ENCODE results near the gene TAF9. TPM values are rescaled to one million over a fixed set of nuclear protein-coding genes. Genes with fewer than 3 reads are reported as not detected.
A peak's percentile ranks its signal among the peaks of the same experiment; 100 is the strongest.
"Not testable (repeated sequence)": the region's sequence is repeated elsewhere in the genome, so short reads cannot be mapped to it uniquely, and the experiment has no call there.

Gene TAF9
- total RNA-seq, 1 experiment from 2014 or later = 142 TPM

DNA sequence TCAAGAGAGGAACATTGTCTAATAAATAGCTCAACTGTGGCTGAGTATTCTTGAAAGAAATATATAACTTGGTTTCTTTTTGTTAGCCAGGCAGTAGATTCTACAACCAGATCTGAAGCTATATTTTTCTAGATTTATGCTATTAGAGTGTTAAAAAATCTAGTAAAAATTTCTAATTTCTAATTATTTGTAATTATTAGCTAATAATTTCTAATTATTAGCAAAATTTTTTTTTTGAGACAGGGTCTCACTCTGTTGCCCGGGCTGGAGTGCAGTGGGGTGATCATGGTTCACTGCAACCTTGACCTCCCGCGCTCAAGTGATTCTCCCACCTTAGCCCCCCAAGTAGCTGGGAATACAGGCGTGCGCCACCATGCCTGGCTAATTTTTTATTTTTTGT is 3.1 kb upstream of the TAF9 start:
- Histone ChIP-seq H3K9me3 (ENCODE audit: control insufficient read depth, insufficient read depth, low read depth, low read length) (no peaks in the 10 kb centered on the region), H3K27me3 (ENCODE audit: control insufficient read depth, insufficient read depth, low read length) (no peaks in the 10 kb centered on the region), H3K4me3 (ENCODE audit: low read depth in 2 of 2, low read length in 2 of 2) (peak overlapping the region in 1 of 2 experiments; percentile 70; a peak in 2 of 4 replicates), H3K36me3 (ENCODE audit: control insufficient read depth, insufficient read depth, low read length) (peaks cover 22% of the 10 kb centered on the region), H3K4me1 (ENCODE audit: control insufficient read depth, insufficient read depth, low read length) (peaks cover 15% of the 10 kb centered on the region; the same call in 1 of the 2 replicates), H3K27ac (ENCODE audit: low read length) (peak overlapping the region; percentile 98)
- no TSS peak for BruUV-seq (replicated peaks)
- DNase-seq (ENCODE audit: low read depth, low spot score) = no peak
- ChIA-PET POLR2A (interaction anchor here (0.6 to 1.1 kb wide), 2 partner anchors 21 to 94 kb away, joined by 7 to 8 read pairs; no protein-coding TSS in a partner anchor), CTCF (interaction anchor here (0.6 kb wide), 1 partner anchor 35 kb away, joined by 3 read pairs; no protein-coding TSS in a partner anchor)
- TF ChIP-seq POLR2AphosphoS5 (IDR thresholded peaks at IDR 0.05; ENCODE audit: low read depth, low read length) = no peak
- TF ChIP-seq SIN3A (IDR thresholded peaks at IDR 0.05; ENCODE audit: borderline replicate concordance, insufficient read depth, low read depth, low read length) = no peak
- no peak for TF ChIP-seq TCF7L2 (IDR thresholded peaks at IDR 0.05; ENCODE audit: low read depth, low read length)
- TF ChIP-seq, protein P1, sequence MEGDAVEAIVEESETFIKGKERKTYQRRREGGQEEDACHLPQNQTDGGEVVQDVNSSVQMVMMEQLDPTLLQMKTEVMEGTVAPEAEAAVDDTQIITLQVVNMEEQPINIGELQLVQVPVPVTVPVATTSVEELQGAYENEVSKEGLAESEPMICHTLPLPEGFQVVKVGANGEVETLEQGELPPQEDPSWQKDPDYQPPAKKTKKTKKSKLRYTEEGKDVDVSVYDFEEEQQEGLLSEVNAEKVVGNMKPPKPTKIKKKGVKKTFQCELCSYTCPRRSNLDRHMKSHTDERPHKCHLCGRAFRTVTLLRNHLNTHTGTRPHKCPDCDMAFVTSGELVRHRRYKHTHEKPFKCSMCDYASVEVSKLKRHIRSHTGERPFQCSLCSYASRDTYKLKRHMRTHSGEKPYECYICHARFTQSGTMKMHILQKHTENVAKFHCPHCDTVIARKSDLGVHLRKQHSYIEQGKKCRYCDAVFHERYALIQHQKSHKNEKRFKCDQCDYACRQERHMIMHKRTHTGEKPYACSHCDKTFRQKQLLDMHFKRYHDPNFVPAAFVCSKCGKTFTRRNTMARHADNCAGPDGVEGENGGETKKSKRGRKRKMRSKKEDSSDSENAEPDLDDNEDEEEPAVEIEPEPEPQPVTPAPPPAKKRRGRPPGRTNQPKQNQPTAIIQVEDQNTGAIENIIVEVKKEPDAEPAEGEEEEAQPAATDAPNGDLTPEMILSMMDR (IDR thresholded peaks at IDR 0.05) = no peak
- TF ChIP-seq REST (IDR thresholded peaks at IDR 0.05; ENCODE audit: insufficient read depth in 1 of 2, low read depth in 2 of 2, low read length in 1 of 2) = no peak
- intact Hi-C loops (cut with micrococcal nuclease; ENCODE audit: unreplicated experiment) (no loop called here), in situ Hi-C loops (cut with HindIII; ENCODE audit: low pct_unique_long_range_greater_than_20kb, low sequenced_read_pairs) (no loop called here)
- no peak for ATAC-seq

DNA sequence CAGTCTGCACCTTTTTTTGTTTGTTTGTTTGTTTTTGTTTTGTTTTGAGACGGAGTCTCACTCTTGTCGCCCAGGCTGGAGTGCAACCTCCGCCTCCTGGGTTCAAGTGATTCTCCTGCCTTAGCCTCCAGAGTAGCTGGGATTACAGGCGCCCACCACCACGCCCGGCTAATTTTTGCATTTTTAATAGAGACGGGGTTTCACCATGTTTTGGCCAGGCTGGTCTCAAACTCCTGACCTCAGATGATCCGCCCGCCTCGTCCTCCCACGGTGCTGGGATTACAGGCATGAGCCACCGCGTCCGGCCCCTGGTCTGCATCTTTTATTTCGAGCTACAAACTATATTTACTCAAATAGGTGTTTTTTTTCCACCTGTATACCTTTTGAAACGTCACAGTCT is 1.0 kb upstream of the TAF9 start:
- H3K4me1 ChIP-seq (ENCODE audit: control insufficient read depth, insufficient read depth, low read length) = peaks cover 23% of the 10 kb centered on the region; the same call in 1 of the 2 replicates
- intact Hi-C loops (cut with micrococcal nuclease; ENCODE audit: unreplicated experiment); H3K27me3 ChIP-seq (ENCODE audit: control insufficient read depth, insufficient read depth, low read length); H3K9me3 ChIP-seq (ENCODE audit: control insufficient read depth, insufficient read depth, low read depth, low read length); CTCF ChIA-PET; DNase-seq (ENCODE audit: low read depth, low spot score); in situ Hi-C loops (cut with HindIII; ENCODE audit: low pct_unique_long_range_greater_than_20kb, low sequenced_read_pairs); ATAC-seq: not testable (repeated sequence)
- H3K36me3 ChIP-seq (ENCODE audit: control insufficient read depth, insufficient read depth, low read length) = peaks cover 19% of the 10 kb centered on the region
- TSS peak; percentile 79 for BruUV-seq (replicated peaks)
- H3K27ac ChIP-seq (ENCODE audit: low read length) = peak overlapping the region; percentile 98
- POLR2A ChIA-PET = interaction anchor here (1.0 kb wide), 1 partner anchor 9 kb away, joined by 3 read pairs; no protein-coding TSS in a partner anchor
- peak overlapping the region; percentile 70 to 100 for H3K4me3 ChIP-seq (ENCODE audit: low read depth in 2 of 2, low read length in 2 of 2)

Data from Panc1 (cell line).